RWPE2 (cell line): ENCODE measurements around the gene CXorf66.
"Not testable (repeated sequence)": the region's sequence is repeated elsewhere in the genome, so short reads cannot be mapped to it uniquely, and the experiment has no call there.

ENCODE experiments used
- ATAC-seq: fragments of 200-7000 bp; cut with Tn5 transposase; 3 replicates; pipeline ENCODE4 v1.9.1; 2021; ENCODE audit warnings: low read depth
- DNase-seq: peaks from one replicate; pipeline ENCODE4 v3.0.0-alpha.2; 2020; ENCODE audit warnings: low spot score
- H3K27ac ChIP-seq: fragments of 450-650 bp; 2 replicates; pipeline ENCODE4 v1.5.1; 2017; ENCODE audit warnings: mild to moderate bottlenecking; ENCODE audit not compliant: poor library complexity, severe bottlenecking
- H3K27me3 ChIP-seq: fragments of 250-450 bp; sonication (Bioruptor Pico); 2 replicates; pipeline ENCODE4 v1.5.1; 2021; ENCODE audit warnings: mild to moderate bottlenecking, moderate library complexity; ENCODE audit not compliant: insufficient read depth, poor library complexity, severe bottlenecking
- H3K36me3 ChIP-seq: fragments of 250-450 bp; sonication (Bioruptor Pico); 2 replicates; pipeline ENCODE4 v1.5.1; 2020; ENCODE audit warnings: low read depth, mild to moderate bottlenecking, moderate library complexity
- H3K4me1 ChIP-seq: fragments of 250-450 bp; sonication (Bioruptor Pico); 2 replicates; pipeline ENCODE4 v1.5.1; 2021; ENCODE audit warnings: mild to moderate bottlenecking, moderate library complexity; ENCODE audit not compliant: insufficient read depth, poor library complexity, severe bottlenecking
- H3K4me3 ChIP-seq: fragments of 250-450 bp; sonication (Bioruptor Pico); 2 replicates; pipeline ENCODE4 v1.5.1; 2021; ENCODE audit warnings: mild to moderate bottlenecking, moderate library complexity; ENCODE audit not compliant: severe bottlenecking
- H3K9me3 ChIP-seq: fragments of 250-450 bp; sonication (Bioruptor Pico); 2 replicates; pipeline ENCODE4 v1.5.1; 2021; ENCODE audit warnings: mild to moderate bottlenecking, moderate library complexity; ENCODE audit not compliant: severe bottlenecking
- CTCF ChIP-seq: fragments of 450-650 bp; IDR thresholded peaks from one replicate; pipeline ENCODE4 v1.5.1; 2017; ENCODE audit warnings: mild to moderate bottlenecking, moderate library complexity; ENCODE audit not compliant: poor library complexity, severe bottlenecking

The CXorf66 gene

DNA sequence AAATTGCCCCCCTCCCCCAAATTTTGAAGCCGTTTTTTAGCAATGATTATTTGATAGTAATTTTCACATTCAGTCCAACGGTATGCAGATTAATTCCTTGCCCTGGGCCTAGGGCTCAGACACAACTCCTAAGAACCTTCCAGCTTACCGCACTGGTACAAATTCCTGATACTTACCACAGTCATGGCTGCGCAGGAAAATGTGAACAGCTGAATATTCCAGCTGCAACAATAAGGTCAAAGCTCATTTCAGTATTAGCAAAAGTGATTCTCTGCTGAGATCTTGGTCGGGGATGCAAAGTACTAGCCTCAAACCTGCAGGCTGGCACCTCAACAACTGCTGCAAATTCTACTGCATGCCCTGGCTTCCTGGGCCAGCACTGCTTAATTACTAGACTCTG, 35.4 kb downstream of the CXorf66 start:
- Histone ChIP-seq H3K9me3 (no peaks in the 10 kb centered on the region), H3K36me3 (no peaks in the 10 kb centered on the region), H3K27ac (no peak overlapping the region), H3K4me3 (no peak overlapping the region), H3K4me1 (no peaks in the 10 kb centered on the region), H3K27me3 (no peaks in the 10 kb centered on the region)
- DNase-seq = no peak
- no peak for ATAC-seq
- no peak for TF ChIP-seq CTCF

DNA sequence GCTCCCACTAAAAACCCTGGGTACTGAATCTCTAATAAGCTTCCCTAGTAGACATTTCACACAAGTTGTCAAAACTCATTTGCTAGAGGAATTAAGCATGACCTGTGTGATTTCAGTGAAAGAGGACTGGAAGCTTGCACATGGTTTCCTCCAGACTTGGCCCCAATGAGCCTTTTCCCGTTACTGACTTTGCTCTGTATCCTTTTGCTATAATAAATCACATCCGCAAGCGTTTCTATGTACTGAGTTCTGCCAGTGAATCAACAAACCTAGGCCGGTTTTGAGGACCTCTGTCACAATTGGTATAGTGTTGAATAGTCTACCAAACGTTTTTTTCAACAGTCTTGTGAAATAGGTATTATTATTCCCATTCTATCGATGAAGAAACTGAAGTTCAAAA, 40.6 kb downstream of the CXorf66 start:
- H3K4me1 ChIP-seq = no peaks in the 10 kb centered on the region
- no peak for TF ChIP-seq CTCF
- H3K9me3 ChIP-seq = no peaks in the 10 kb centered on the region
- no peak overlapping the region for H3K27ac ChIP-seq
- H3K36me3 ChIP-seq = no peaks in the 10 kb centered on the region
- H3K27me3 ChIP-seq = no peaks in the 10 kb centered on the region
- DNase-seq (no peak), ATAC-seq (no peak)
- H3K4me3 ChIP-seq = no peak overlapping the region

- ATAC-seq = no peak
- H3K9me3 ChIP-seq = no peaks in the 10 kb centered on the region
These were observed 41.1 kb downstream of the CXorf66 start for GRCh38 chrX:139924069-139924695.

DNA sequence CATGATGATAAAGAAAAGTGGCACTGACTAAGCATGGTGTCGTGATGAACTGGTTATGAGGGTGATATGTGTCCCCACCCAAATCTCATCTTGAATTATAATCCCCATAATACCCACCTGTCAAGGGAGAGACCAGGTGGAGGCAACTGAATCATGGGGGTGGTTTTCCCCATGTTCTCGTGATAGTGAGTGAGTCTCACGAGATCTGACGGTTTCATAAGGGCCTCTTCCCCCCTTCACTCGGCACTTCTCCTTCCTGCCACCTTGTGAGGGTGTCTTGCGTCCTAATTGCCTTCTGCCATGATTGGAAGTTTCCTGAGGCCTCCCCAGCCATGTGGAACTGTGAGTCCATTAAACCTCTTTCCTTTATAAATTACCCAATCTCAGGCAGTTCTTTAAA, 44.2 kb downstream of the CXorf66 start:
- not testable (repeated sequence) for ATAC-seq, H3K27ac ChIP-seq, H3K4me3 ChIP-seq, H3K27me3 ChIP-seq, DNase-seq, H3K36me3 ChIP-seq, H3K4me1 ChIP-seq, H3K9me3 ChIP-seq

More at GRCh38 chrX:139924069-139924695, 41.1 kb downstream of the CXorf66 start:
- Histone ChIP-seq H3K36me3 (no peaks in the 10 kb centered on the region), H3K4me3 (no peak overlapping the region), H3K27me3 (no peaks in the 10 kb centered on the region), H3K27ac (no peak overlapping the region), H3K4me1 (no peaks in the 10 kb centered on the region)
- no peak for TF ChIP-seq CTCF
- DNase-seq = no peak

- Histone ChIP-seq H3K9me3 (no peaks in the 10 kb centered on the region), H3K4me3 (no peak overlapping the region), H3K27me3 (no peaks in the 10 kb centered on the region), H3K36me3 (no peaks in the 10 kb centered on the region), H3K27ac (no peak overlapping the region), H3K4me1 (no peaks in the 10 kb centered on the region)
- no peak for TF ChIP-seq CTCF
- ATAC-seq (no peak), DNase-seq (no peak)
These were observed 45.0 kb downstream of the CXorf66 start for GRCh38 chrX:139920316-139920715.
